NCI-H187 (cell line): ENCODE data around the gene TPPP2.

Experiments
- DNase-seq, 2 experiments: peaks; one replicate each; lab custom pipeline; 2025; lab: John Stamatoyannopoulos, UW

TPPP2 gene

DNA sequence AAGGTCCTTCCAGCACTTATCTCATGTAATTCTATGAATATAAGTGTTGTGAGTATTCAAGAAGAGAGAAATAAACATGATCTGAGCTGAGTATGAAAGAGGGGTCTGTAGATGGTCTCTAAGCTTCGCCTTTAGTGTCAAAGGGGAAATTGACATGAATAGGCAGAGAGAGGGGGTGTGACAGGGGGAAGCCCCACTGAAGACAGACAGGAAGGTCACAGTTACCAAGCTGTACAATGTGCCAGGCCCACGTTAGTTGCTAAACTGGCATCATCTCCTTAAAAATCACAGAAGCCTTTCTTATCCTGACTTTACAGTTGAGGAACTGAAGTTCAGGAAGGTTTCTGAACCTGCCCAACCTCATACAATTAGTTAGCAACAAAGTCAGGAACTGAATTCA, 47.7 kb downstream of the TPPP2 start:
- no peak for DNase-seq

- DNase-seq, result no peak
Observed at GRCh38 chr14:21078287-21078686, 48.3 kb downstream of the TPPP2 start.

- DNase-seq, result no peak
Observed at GRCh38 chr14:21078726-21079125, 48.7 kb downstream of the TPPP2 start.

DNA sequence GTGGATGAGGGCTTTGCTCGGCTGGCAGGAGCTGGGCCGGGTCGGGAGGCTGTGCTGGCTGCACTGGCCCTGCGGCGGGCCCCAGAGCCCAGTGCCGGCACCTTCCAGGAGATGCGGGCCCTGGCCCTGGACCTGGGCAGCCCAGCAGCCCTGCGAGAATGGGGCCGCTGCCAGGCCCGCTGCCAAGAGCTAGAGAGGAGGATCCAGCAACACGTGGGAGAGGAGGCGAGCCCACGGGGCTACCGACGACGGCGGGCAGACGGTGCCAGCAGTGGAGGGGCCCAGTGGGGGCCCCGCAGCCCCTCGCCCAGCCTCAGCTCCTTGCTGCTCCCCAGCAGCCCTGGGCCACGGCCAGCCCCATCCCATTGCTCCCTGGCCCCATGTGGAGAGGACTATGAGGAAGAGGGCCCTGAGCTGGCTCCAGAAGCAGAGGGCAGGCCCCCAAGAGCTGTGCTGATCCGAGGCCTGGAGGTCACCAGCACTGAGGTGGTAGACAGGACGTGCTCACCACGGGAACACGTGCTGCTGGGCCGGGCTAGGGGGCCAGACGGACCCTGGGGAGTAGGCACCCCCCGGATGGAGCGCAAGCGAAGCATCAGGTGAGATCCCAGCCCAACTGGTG, 51.6 kb downstream of the TPPP2 start:
- no peak for DNase-seq
